Caco-2 (cell line): ENCODE data around the gene SNAPC4. TPM values are rescaled to one million over a fixed set of nuclear protein-coding genes. Genes with fewer than 3 reads are reported as not detected.
A peak's percentile ranks its signal among the peaks of the same experiment; 100 is the strongest.

ENCODE experiments used
- BruUV-seq: library from RNA; stranded (reverse); fragments of 400-500 nt; replicated peaks from 2 replicates; lab custom pipeline; 2021; lab: Mats Ljungman, UMichigan
- CTCF ChIA-PET: fragments of 300-600 bp; sonication (Branson Sonifier 250); formaldehyde crosslinking; loops from one replicate; lab custom pipeline; 2022; ENCODE audit warnings: antibody characterized with exemption; lab: Charles Lee
- POLR2A ChIA-PET: fragments of 300-600 bp; sonication (Branson Sonifier 250); formaldehyde crosslinking; loops from one replicate; lab custom pipeline; 2022; ENCODE audit warnings: antibody characterized with exemption; lab: Charles Lee
- DNase-seq, 2 experiments: peaks; one replicate each; pipeline versions ENCODE4 v3.0.0 to v3.0.0-alpha.2; 2020 to 2022
- H3K27me3 ChIP-seq: replicated peaks from 2 replicates; pipeline ENCODE4 v1.6.0; 2011; ENCODE audit warnings: low read length; ENCODE audit not compliant: control insufficient read depth, insufficient read depth
- H3K36me3 ChIP-seq: 2 replicates; pipeline ENCODE4 v1.5.1; 2011; ENCODE audit warnings: low read length; ENCODE audit not compliant: control insufficient read depth, insufficient read depth
- H3K4me1 ChIP-seq: fragments of 250-450 bp; sonication (Bioruptor Pico); 2 replicates; pipeline ENCODE4 v1.5.1; 2020; ENCODE audit warnings: mild to moderate bottlenecking
- H3K4me3 ChIP-seq: 2 replicates; pipeline ENCODE4 v1.5.1; 2011; ENCODE audit warnings: low read depth, mild to moderate bottlenecking, control low read depth, low read length
- H3K9me3 ChIP-seq: fragments of 250-450 bp; sonication (Bioruptor Pico); 2 replicates; pipeline ENCODE4 v1.5.1; 2020; ENCODE audit warnings: mild to moderate bottlenecking, moderate library complexity
- H3K27ac Mint-ChIP-seq: one replicate; pipeline ENCODE4 v1.8.0; 2022; ENCODE audit warnings: mixed read lengths; ENCODE audit not compliant: unreplicated experiment
- H3K27me3 Mint-ChIP-seq: one replicate; pipeline ENCODE4 v1.8.0; 2022; ENCODE audit warnings: mixed read lengths; ENCODE audit not compliant: insufficient read depth, unreplicated experiment
- H3K36me3 Mint-ChIP-seq: one replicate; pipeline ENCODE4 v1.8.0; 2022; ENCODE audit warnings: mild to moderate bottlenecking, mixed read lengths; ENCODE audit not compliant: insufficient read depth, unreplicated experiment
- H3K4me1 Mint-ChIP-seq: one replicate; pipeline ENCODE4 v1.8.0; 2022; ENCODE audit warnings: low read depth, mixed read lengths; ENCODE audit not compliant: unreplicated experiment
- H3K4me3 Mint-ChIP-seq: one replicate; pipeline ENCODE4 v1.8.0; 2022; ENCODE audit warnings: mild to moderate bottlenecking, moderate library complexity, mixed read lengths; ENCODE audit not compliant: unreplicated experiment
- H3K9me3 Mint-ChIP-seq: one replicate; pipeline ENCODE4 v1.8.0; 2022; ENCODE audit warnings: mixed read lengths; ENCODE audit not compliant: unreplicated experiment
- CTCF ChIP-seq, 2 experiments: fragments of 200-600 bp in 1 of 2; IDR thresholded peaks; 1 replicate in 1 of 2; 2 replicates in 1 of 2; pipeline versions ENCODE4 v1.5.1 to v1.8.0; 2011 to 2022; ENCODE audit warnings: antibody characterized with exemption in 1 of 2, control low read depth in 1 of 2, inconsistent platforms in 1 of 2, low read depth in 1 of 2, low read length in 1 of 2, mild to moderate bottlenecking in 1 of 2, moderate library complexity in 1 of 2; ENCODE audit not compliant: insufficient read depth in 1 of 2, severe bottlenecking in 1 of 2, unreplicated experiment in 1 of 2
- intact Hi-C: fragments of 100-400 bp; cut with micrococcal nuclease; formaldehyde crosslinking; loops from one replicate; pipeline ENCODE4 v1.10.0; 2022; ENCODE audit not compliant: unreplicated experiment
- total RNA-seq: library from RNA; stranded (reverse); gene quantifications from 2 replicates; pipeline ENCODE4 v1.2.3, GENCODE V29; 2022

Gene SNAPC4
- total RNA-seq, 1 experiment from 2014 or later, result 15.3 TPM

- no TSS peak for BruUV-seq
These were observed 25.8 kb downstream of the SNAPC4 start for GRCh38 chr9:136374183-136374575.

GRCh38 chr9:136373300-136374182 is 26.4 kb downstream of the SNAPC4 start, which contains the start of gene CARD9:
Gene CARD9, minus strand, starts transcription at chr9:136373669. Its CDS starts 1,591 bp downstream, at chr9:136372078.
- Histone ChIP-seq H3K36me3 (no peaks in the 10 kb centered on the region), H3K4me1 (peaks cover 20% of the 10 kb centered on the region), H3K27me3 (no peaks in the 10 kb centered on the region), H3K4me3 (no peak within 1 kb of the TSS), H3K9me3 (no peaks in the 10 kb centered on the region)
- CTCF ChIA-PET, result interaction anchor here (1.0 to 1.9 kb wide), 2 partner anchors 10 kb away, joined by 4 to 11 read pairs; partner anchors contain the start of gene DNLZ
- Mint-ChIP-seq H3K36me3 (peaks cover 43% of the 10 kb centered on the region), H3K4me1 (peaks cover 7% of the 10 kb centered on the region), H3K27ac (peak within 1 kb of the TSS; percentile 76), H3K9me3 (no peaks in the 10 kb centered on the region), H3K27me3 (no peaks in the 10 kb centered on the region), H3K4me3 (peak within 1 kb of the TSS; percentile 29)
- DNase-seq, result no peak
- POLR2A ChIA-PET, result interaction anchor here (1.9 kb wide), 1 partner anchor 11 kb away, joined by 11 read pairs; no protein-coding TSS in a partner anchor
- intact Hi-C loops, result no loop called here
- no peak for TF ChIP-seq CTCF (IDR thresholded peaks at IDR 0.05; ENCODE audit: insufficient read depth in 1 of 2, low read depth in 1 of 2, low read length in 1 of 2, severe bottlenecking in 1 of 2, unreplicated experiment in 1 of 2)
- no TSS peak for BruUV-seq

More at GRCh38 chr9:136374183-136374575, 25.8 kb downstream of the SNAPC4 start:
- peaks cover 7% of the 10 kb centered on the region for H3K4me1 Mint-ChIP-seq
- H3K27me3 ChIP-seq, result no peaks in the 10 kb centered on the region
- H3K36me3 Mint-ChIP-seq, result peaks cover 48% of the 10 kb centered on the region
- TF ChIP-seq CTCF (IDR thresholded peaks at IDR 0.05; ENCODE audit: insufficient read depth in 1 of 2, low read depth in 1 of 2, low read length in 1 of 2, severe bottlenecking in 1 of 2, unreplicated experiment in 1 of 2), result no peak
- DNase-seq, result no peak
- intact Hi-C loops, result no loop called here
- H3K27ac Mint-ChIP-seq, result no peak overlapping the region
- H3K4me1 ChIP-seq, result peaks cover 20% of the 10 kb centered on the region
- no peak overlapping the region for H3K4me3 ChIP-seq
- no peaks in the 10 kb centered on the region for H3K9me3 Mint-ChIP-seq
- H3K36me3 ChIP-seq, result no peaks in the 10 kb centered on the region
- ChIA-PET CTCF (interaction anchor here (1.0 kb wide), 1 partner anchor 11 kb away, joined by 4 read pairs; the partner anchor contains the start of gene DNLZ), POLR2A (no interaction called here)
- H3K9me3 ChIP-seq, result no peaks in the 10 kb centered on the region
- no peaks in the 10 kb centered on the region for H3K27me3 Mint-ChIP-seq
- H3K4me3 Mint-ChIP-seq, result no peak overlapping the region

- H3K9me3 Mint-ChIP-seq, result no peaks in the 10 kb centered on the region
- intact Hi-C loops, result no loop called here
- CTCF ChIA-PET, result interaction anchor here (1.9 kb wide), 1 partner anchor 9 kb away, joined by 11 read pairs; the partner anchor contains the start of gene DNLZ
- H3K4me3 ChIP-seq, result no peak overlapping the region
- H3K27me3 ChIP-seq, result no peaks in the 10 kb centered on the region
- H3K36me3 Mint-ChIP-seq, result peaks cover 42% of the 10 kb centered on the region
- no TSS peak for BruUV-seq
- H3K4me1 Mint-ChIP-seq, result peaks cover 7% of the 10 kb centered on the region
- POLR2A ChIA-PET, result interaction anchor here (1.9 kb wide), 1 partner anchor 10 kb away, joined by 11 read pairs; no protein-coding TSS in a partner anchor
- peak overlapping the region; percentile 76 for H3K27ac Mint-ChIP-seq
- DNase-seq, result peak; percentile 76 to 81
- H3K36me3 ChIP-seq, result no peaks in the 10 kb centered on the region
- no peaks in the 10 kb centered on the region for H3K9me3 ChIP-seq
- H3K27me3 Mint-ChIP-seq, result no peaks in the 10 kb centered on the region
- TF ChIP-seq CTCF (IDR thresholded peaks at IDR 0.05; ENCODE audit: insufficient read depth in 1 of 2, low read depth in 1 of 2, low read length in 1 of 2, severe bottlenecking in 1 of 2, unreplicated experiment in 1 of 2), result peak in 1 of 2 experiments; percentile 31
- H3K4me3 Mint-ChIP-seq, result peak overlapping the region; percentile 29
- peaks cover 20% of the 10 kb centered on the region for H3K4me1 ChIP-seq
These were observed 27.2 kb downstream of the SNAPC4 start for GRCh38 chr9:136372561-136373299.
